HCT116 (cell line): ENCODE results near the gene FOXO6. TPM values are rescaled to one million over a fixed set of nuclear protein-coding genes. Genes with fewer than 3 reads are reported as not detected.

Source experiments
- ATAC-seq: fragments of 200-7000 bp; cut with Tn5 transposase; 2 replicates; pipeline ENCODE4 v1.9.1; 2020; ENCODE audit warnings: mild to moderate bottlenecking, moderate library complexity
- BruUV-seq: library from RNA; stranded (reverse); fragments of 400-500 nt; replicated peaks from 2 replicates; lab custom pipeline; 2021; lab: Mats Ljungman, UMichigan
- CTCF ChIA-PET: fragments of 300-600 bp; sonication (Branson Sonifier 250); formaldehyde crosslinking; loops from one replicate; lab custom pipeline; 2021; ENCODE audit warnings: antibody characterized with exemption; lab: Charles Lee
- POLR2A ChIA-PET: fragments of 300-600, 350-600 bp; sonication (Branson Sonifier 250); formaldehyde crosslinking; loops from one replicate; lab custom pipeline; 2021; ENCODE audit warnings: antibody characterized with exemption; lab: Charles Lee
- RAD21 ChIA-PET, 2 experiments: fragments of 300-600 bp; sonication (Branson Sonifier 250); formaldehyde crosslinking; loops; one replicate each; lab custom pipeline; 2023; ENCODE audit warnings: low total read pairs in 2 of 2; ENCODE audit not compliant: uncharacterized antibody in 2 of 2, unreplicated experiment in 2 of 2, low non-redundant PET in 1 of 2; lab: Charles Lee
- DNase-seq: peaks from one replicate; pipeline ENCODE4 v3.0.0-alpha.2; 2010; ENCODE audit warnings: low read depth, low spot score
- H2AFZ ChIP-seq: fragments of 200-600 bp; shearing (Covaris generic), sonication (generic); 2 replicates; pipeline ENCODE4 v1.6.1; 2017; ENCODE audit warnings: low read depth, mixed run types, mixed read lengths, antibody characterized with exemption, low read length; ENCODE audit not compliant: poor library complexity, severe bottlenecking
- H3K27ac ChIP-seq: 2 replicates; pipeline ENCODE4 v1.5.1; 2012; ENCODE audit warnings: low read depth, low read length
- H3K27me3 ChIP-seq: fragments of 200-600 bp; sonication (generic); 2 replicates; pipeline ENCODE4 v1.6.1; 2016; ENCODE audit warnings: mixed run types, low read length, mixed read lengths; ENCODE audit not compliant: insufficient read depth
- H3K36me3 ChIP-seq, 2 experiments: fragments of 200-500 bp in 1 of 2; fragments of 200-600 bp in 1 of 2; sonication (Bioruptor generic) in 1 of 2; sonication (generic) in 1 of 2; 2 replicates each; pipeline versions ENCODE4 v1.5.1 to v1.6.1; 2014 to 2016; ENCODE audit warnings: low read length in 2 of 2, inconsistent platforms in 1 of 2, mixed read lengths in 1 of 2, mixed run types in 1 of 2; ENCODE audit not compliant: insufficient read depth in 2 of 2, control insufficient read depth in 1 of 2
- H3K4me1 ChIP-seq, 2 experiments: fragments of 200-600 bp in 1 of 2; sonication (generic) in 1 of 2; 2 replicates each; pipeline versions ENCODE4 v1.5.1 to v1.6.1; 2012 to 2017; ENCODE audit warnings: low read length in 2 of 2, inconsistent platforms in 1 of 2, mild to moderate bottlenecking in 1 of 2, mixed read lengths in 1 of 2, mixed run types in 1 of 2, moderate library complexity in 1 of 2; ENCODE audit not compliant: insufficient read depth in 2 of 2, control insufficient read depth in 1 of 2
- H3K4me2 ChIP-seq: fragments of 200-600 bp; sonication (generic); 2 replicates; pipeline ENCODE4 v1.6.1; 2017; ENCODE audit warnings: mixed run types, low read length, mixed read lengths
- H3K4me3 ChIP-seq, 2 experiments: fragments of 200-600 bp in 1 of 2; sonication (generic) in 1 of 2; replicated peaks in 1 of 2; 2 replicates each; pipeline ENCODE4 v1.5.1; 2011 to 2016; ENCODE audit warnings: low read length in 2 of 2, control low read depth in 1 of 2, low read depth in 1 of 2, mild to moderate bottlenecking in 1 of 2, mixed read lengths in 1 of 2, mixed run types in 1 of 2
- H3K79me2 ChIP-seq: fragments of 200-600 bp; sonication (generic); 2 replicates; pipeline ENCODE4 v1.6.1; 2017; ENCODE audit warnings: mild to moderate bottlenecking, mixed run types, low read length, moderate library complexity, mixed read lengths; ENCODE audit not compliant: insufficient read depth
- H3K9ac ChIP-seq: fragments of 200-600 bp; sonication (generic); 2 replicates; pipeline ENCODE4 v1.6.1; 2016; ENCODE audit warnings: low read length, mixed read lengths
- H3K9me2 ChIP-seq: fragments of 200-600 bp; sonication (generic), shearing (Covaris generic); 2 replicates; pipeline ENCODE4 v1.6.1; 2017; ENCODE audit warnings: mixed run types, mild to moderate bottlenecking, moderate library complexity; ENCODE audit not compliant: insufficient read depth
- H3K9me3 ChIP-seq, 2 experiments: fragments of 200-500 bp in 1 of 2; fragments of 200-600 bp in 1 of 2; sonication (Bioruptor generic) in 1 of 2; sonication (generic) in 1 of 2; 2 replicates each; pipeline ENCODE4 v1.6.1; 2014 to 2017; ENCODE audit warnings: low read length in 2 of 2, mixed read lengths in 2 of 2, inconsistent platforms in 1 of 2, low read depth in 1 of 2, mild to moderate bottlenecking in 1 of 2, mixed run types in 1 of 2, moderate library complexity in 1 of 2; ENCODE audit not compliant: control insufficient read depth in 1 of 2, insufficient read depth in 1 of 2
- H4K20me1 ChIP-seq: fragments of 200-600 bp; sonication (generic), shearing (Covaris generic); 2 replicates; pipeline ENCODE4 v1.6.1; 2017; ENCODE audit warnings: mixed run types, mild to moderate bottlenecking, moderate library complexity; ENCODE audit not compliant: insufficient read depth
- ATF3 ChIP-seq: IDR thresholded peaks from 2 replicates; pipeline ENCODE4 v1.6.1; 2012
- CEBPB ChIP-seq: IDR thresholded peaks from 2 replicates; pipeline ENCODE4 v1.6.1; 2012; ENCODE audit warnings: low read depth
- CTCF ChIP-seq, 3 experiments: fragments of 200-600 bp in 1 of 3; sonication (generic) in 1 of 3; IDR thresholded peaks in 2 of 3; conservative IDR thresholded peaks in 1 of 3; 2 replicates each; pipeline ENCODE4 v1.5.1; 2012 to 2017; ENCODE audit warnings: low read depth in 2 of 3, low read length in 2 of 3, antibody characterized with exemption in 1 of 3, borderline replicate concordance in 1 of 3, control low read depth in 1 of 3, mild to moderate bottlenecking in 1 of 3, mixed read lengths in 1 of 3, mixed run types in 1 of 3, moderate library complexity in 1 of 3; ENCODE audit not compliant: insufficient read depth in 1 of 3
- EGR1 ChIP-seq: IDR thresholded peaks from 2 replicates; pipeline ENCODE4 v1.6.1; 2012; ENCODE audit warnings: low read depth
- ELF1 ChIP-seq: IDR thresholded peaks from 2 replicates; pipeline ENCODE4 v1.6.1; 2012; ENCODE audit warnings: low read depth, borderline replicate concordance
- EZH2 ChIP-seq: fragments of 200-600 bp; sonication (generic); IDR thresholded peaks from 2 replicates; pipeline ENCODE4 v1.6.1; 2017; ENCODE audit warnings: antibody characterized with exemption, mixed run types
- JUND ChIP-seq: IDR thresholded peaks from 2 replicates; pipeline ENCODE4 v1.6.1; 2012
- POLR2A ChIP-seq: IDR thresholded peaks from 2 replicates; pipeline ENCODE4 v1.7.0; 2011; ENCODE audit warnings: borderline replicate concordance; ENCODE audit not compliant: insufficient read depth, insufficient read length; ENCODE audit errors: extremely low read depth
- REST ChIP-seq: IDR thresholded peaks from 2 replicates; pipeline ENCODE4 v1.6.1; 2012; ENCODE audit warnings: low read depth
- SIN3A ChIP-seq: IDR thresholded peaks from 2 replicates; pipeline ENCODE4 v1.6.1; 2012; ENCODE audit warnings: low read depth
- SP1 ChIP-seq: IDR thresholded peaks from 2 replicates; pipeline ENCODE4 v1.6.1; 2012; ENCODE audit warnings: low read depth
- SRF ChIP-seq: IDR thresholded peaks from 2 replicates; pipeline ENCODE4 v1.6.1; 2012; ENCODE audit warnings: low read depth
- YY1 ChIP-seq: IDR thresholded peaks from 2 replicates; pipeline ENCODE4 v1.6.1; 2011; ENCODE audit warnings: low read length, low read depth, moderate library complexity, mild to moderate bottlenecking; ENCODE audit not compliant: insufficient replicate concordance; ENCODE audit errors: extremely low read depth
- ZBTB33 ChIP-seq: IDR thresholded peaks from 2 replicates; pipeline ENCODE4 v1.6.1; 2011; ENCODE audit warnings: mild to moderate bottlenecking, low read length, moderate library complexity; ENCODE audit not compliant: insufficient replicate concordance; ENCODE audit errors: extremely low read depth
- ZFX ChIP-seq: fragments of 450-650 bp; IDR thresholded peaks from 2 replicates; pipeline ENCODE4 v1.6.1; 2017
- intact Hi-C: fragments of 100-400 bp; cut with micrococcal nuclease; formaldehyde crosslinking; loops from 2 replicates; pipeline ENCODE4 v1.10.0; 2022
- total RNA-seq: library from RNA; stranded (reverse); gene quantifications from one replicate; pipeline ENCODE4 v1.2.1, GENCODE V29; 2021; ENCODE audit not compliant: unreplicated experiment

Gene FOXO6
- total RNA-seq, 1 experiment from 2014 or later, result 7.0 TPM

- ChIA-PET CTCF (no interaction called here), RAD21 (no interaction called here), POLR2A (no interaction called here)
- intact Hi-C loops, result no loop called here
- Histone ChIP-seq H3K4me1 (no peaks in the 10 kb centered on the region; a peak in 1 of 4 replicates), H3K79me2 (no peaks in the 10 kb centered on the region), H3K27ac (no peak overlapping the region), H4K20me1 (no peaks in the 10 kb centered on the region), H2AFZ (no peak overlapping the region), H3K4me2 (no peak overlapping the region), H3K4me3 (no peak overlapping the region), H3K9ac (no peak overlapping the region), H3K36me3 (no peaks in the 10 kb centered on the region), H3K9me2 (no peaks in the 10 kb centered on the region), H3K27me3 (no peaks in the 10 kb centered on the region; the same call in 1 of the 2 replicates), H3K9me3 (peaks cover 0 to 4% of the 10 kb centered on the region in 2 experiments; a peak in 1 of 4 replicates)
- ATAC-seq (no peak), DNase-seq (no peak)
- no TSS peak for BruUV-seq
- TF ChIP-seq EZH2 (no peak), REST (no peak), CEBPB (no peak), JUND (no peak), ELF1 (no peak), SRF (no peak), YY1 (no peak), ZFX (no peak), SP1 (no peak), POLR2A (no peak), EGR1 (no peak), SIN3A (no peak), CTCF (IDR thresholded peaks at IDR 0.05 in 2 of 3, conservative IDR thresholded peaks at IDR 0.05 in 1 of 3; ENCODE audit: borderline replicate concordance in 1 of 3, insufficient read depth in 1 of 3, low read depth in 2 of 3, low read length in 2 of 3) (no peak), ATF3 (no peak), ZBTB33 (no peak)
Observed at GRCh38 chr1:41397753-41398330, 36.6 kb downstream of the FOXO6 start.
